DND-41 (cell line): Measurements from ENCODE around the gene CLDN7.

Source experiments
- CTCF ChIP-seq: IDR thresholded peaks from 2 replicates; pipeline ENCODE4 v1.5.1; 2012; ENCODE audit warnings: borderline replicate concordance, low read length, moderate library complexity, mild to moderate bottlenecking; ENCODE audit not compliant: poor library complexity, severe bottlenecking; ENCODE audit errors: extremely low read depth
- EZH2 ChIP-seq: IDR thresholded peaks from 3 replicates; pipeline ENCODE4 v1.6.1; 2012; ENCODE audit warnings: borderline replicate concordance, low read depth, mild to moderate bottlenecking, moderate library complexity, low read length, inconsistent platforms; ENCODE audit not compliant: severe bottlenecking

GRCh38 chr17:7222972-7223292 lies 39.3 kb downstream of the CLDN7 start:
- no peak for TF ChIP-seq CTCF
- TF ChIP-seq EZH2 = no peak
